Testis (tissue), 3 donors: ENCODE results near the gene CD3E. TPM values are rescaled to one million over a fixed set of nuclear protein-coding genes. Genes with fewer than 3 reads are reported as not detected.
A peak's percentile ranks its signal among the peaks of the same experiment; 100 is the strongest.

Experiments
- DNase-seq: peaks from one replicate; pipeline ENCODE4 v3.0.0-alpha.2; 2019
- H3K27ac ChIP-seq, 2 donors: fragments of 200-600 bp; sonication (generic); one replicate each; pipeline ENCODE4 v1.5.1; 2019
- H3K27me3 ChIP-seq: fragments of 200-600 bp; sonication (generic); one replicate; pipeline ENCODE4 v1.5.1; 2019
- H3K36me3 ChIP-seq: fragments of 200-600 bp; sonication (generic); one replicate; pipeline ENCODE4 v1.5.1; 2017; ENCODE audit warnings: low read depth; ENCODE audit errors: missing control alignments
- H3K4me1 ChIP-seq: fragments of 200-600 bp; sonication (generic); one replicate; pipeline ENCODE4 v1.5.1; 2019
- H3K4me3 ChIP-seq, 2 donors: fragments of 200-600 bp; sonication (generic); one replicate each; pipeline ENCODE4 v1.5.1; 2017 to 2019
- H3K9me3 ChIP-seq: fragments of 200-600 bp; sonication (generic); one replicate; pipeline ENCODE4 v1.5.1; 2017
- CTCF ChIP-seq, 3 experiments: fragments of 450-650 bp in 2 of 3; fragments of 200-600 bp in 1 of 3; sonication (generic) in 1 of 3; IDR thresholded peaks; one replicate each; pipeline ENCODE4 v1.5.1; 2016 to 2019; ENCODE audit warnings: antibody characterized with exemption in 3 of 3, mild to moderate bottlenecking in 2 of 3, moderate library complexity in 1 of 3
- POLR2A ChIP-seq: fragments of 450-650 bp; IDR thresholded peaks from one replicate; pipeline ENCODE4 v1.6.1; 2017; ENCODE audit warnings: antibody characterized with exemption, mild to moderate bottlenecking, moderate library complexity
- WGBS, 2 donors: methylation state at CpG; one replicate each; pipeline ENCODE4 v1.1.5; 2018; 5-methylcytosine and 5-hydroxymethylcytosine counted together
- intact Hi-C: fragments of 100-400 bp; cut with DNase I; formaldehyde crosslinking; loops from one replicate; pipeline ENCODE4 v1.15.1; 2023; ENCODE audit warnings: low total_unique reads
- polyA plus RNA-seq: library from polyadenylated mRNA; stranded (reverse); fragments of 350-450 nt; fragmentation: Illumina TruSeq; extraction: RNeasy Lipid Tissue Mini Kit (QIAGEN cat#74804); gene quantifications from one replicate; pipeline ENCODE4 v1.2.3, GENCODE V29; 2014; ENCODE audit warnings: low read depth, low replicate concordance; ENCODE audit not compliant: insufficient read depth
- total RNA-seq, 2 donors: library from RNA; depleted of rRNA; stranded (reverse); fragments of >200 nt; gene quantifications; one replicate each; pipeline ENCODE4 v1.2.3, GENCODE V29; 2016

Gene CD3E
- total and polyA plus RNA-seq, 3 donors from 2014 or later, result 0.50 to 6.1 TPM; not detected in 1

GRCh38 chr11:118286545-118286944 lies 18.0 kb upstream of the CD3E start:
- Histone ChIP-seq H3K4me1 (no peaks in the 10 kb centered on the region), H3K36me3 (no peaks in the 10 kb centered on the region), H3K27ac (no peak overlapping the region), H3K27me3 (no peaks in the 10 kb centered on the region), H3K4me3 (no peak overlapping the region), H3K9me3 (no peaks in the 10 kb centered on the region)
- intact Hi-C loops, result no loop called here
- WGBS, 2 donors, result 80 to 86% methylated on average over 2 of the region's 2 CpGs
- no peak for DNase-seq
- TF ChIP-seq POLR2A (no peak), CTCF (IDR thresholded peaks at IDR 0.05) (no peak)

GRCh38 chr11:118287006-118287405 lies 17.5 kb upstream of the CD3E start:
- Histone ChIP-seq H3K4me1 (no peaks in the 10 kb centered on the region), H3K27ac (no peak overlapping the region), H3K9me3 (no peaks in the 10 kb centered on the region), H3K27me3 (no peaks in the 10 kb centered on the region), H3K4me3 (no peak overlapping the region), H3K36me3 (no peaks in the 10 kb centered on the region)
- intact Hi-C loops, result no loop called here
- TF ChIP-seq POLR2A, result no peak
- no peak for TF ChIP-seq CTCF (IDR thresholded peaks at IDR 0.05)
- no peak for DNase-seq
- 47 to 95% methylated on average over 1 of the region's 1 CpG for WGBS, 2 donors

- intact Hi-C loops, result no loop called here
Observed at GRCh38 chr11:118289401-118289800, 15.1 kb upstream of the CD3E start.

GRCh38 chr11:118290923-118291322 lies 13.6 kb upstream of the CD3E start:
- WGBS, 2 donors, result 39% methylated on average over 9 of the region's 9 CpGs
- Histone ChIP-seq H3K27ac (no peak overlapping the region), H3K4me1 (no peaks in the 10 kb centered on the region), H3K36me3 (no peaks in the 10 kb centered on the region), H3K9me3 (no peaks in the 10 kb centered on the region), H3K4me3 (no peak overlapping the region), H3K27me3 (no peaks in the 10 kb centered on the region)
- intact Hi-C loops, result no loop called here
- peak; percentile 19 for DNase-seq
- TF ChIP-seq CTCF (IDR thresholded peaks at IDR 0.05) (no peak), POLR2A (no peak)

More at GRCh38 chr11:118289401-118289800, 15.1 kb upstream of the CD3E start:
- H3K27ac ChIP-seq, result no peak overlapping the region
- no peak overlapping the region for H3K4me3 ChIP-seq
- H3K4me1 ChIP-seq, result no peaks in the 10 kb centered on the region
- H3K27me3 ChIP-seq, result no peaks in the 10 kb centered on the region
- TF ChIP-seq CTCF (IDR thresholded peaks at IDR 0.05) (no peak), POLR2A (no peak)
- H3K9me3 ChIP-seq, result no peaks in the 10 kb centered on the region
- H3K36me3 ChIP-seq, result no peaks in the 10 kb centered on the region
- no peak for DNase-seq

- Histone ChIP-seq H3K4me1 (no peaks in the 10 kb centered on the region), H3K27me3 (no peaks in the 10 kb centered on the region), H3K4me3 (no peak overlapping the region), H3K36me3 (no peaks in the 10 kb centered on the region), H3K27ac (no peak overlapping the region), H3K9me3 (no peaks in the 10 kb centered on the region)
- intact Hi-C loops, result no loop called here
- no peak for DNase-seq
- 78 to 81% methylated on average over 9 of the region's 9 CpGs for WGBS, 2 donors
- TF ChIP-seq CTCF (IDR thresholded peaks at IDR 0.05), result no peak
- no peak for TF ChIP-seq POLR2A
Observed at GRCh38 chr11:118291477-118292135, 12.9 kb upstream of the CD3E start.
